HG03378 (cell line): ENCODE measurements around the gene PLCH1.
"Not testable (repeated sequence)": the region's sequence is repeated elsewhere in the genome, so short reads cannot be mapped to it uniquely, and the experiment has no call there.

Experiments
- ATAC-seq: cut with Tn5 transposase; IDR thresholded peaks from one replicate; pipeline ENCODE4 v1.9.1; 2021; ENCODE audit warnings: mild to moderate bottlenecking, moderate library complexity; ENCODE audit not compliant: unreplicated experiment

Gene PLCH1

GRCh38 chr3:155426524-155427230, 318.2 kb downstream of the PLCH1 start:
- no peak for ATAC-seq

GRCh38 chr3:155425396-155425795, 319.5 kb downstream of the PLCH1 start:
- ATAC-seq, result no peak

DNA sequence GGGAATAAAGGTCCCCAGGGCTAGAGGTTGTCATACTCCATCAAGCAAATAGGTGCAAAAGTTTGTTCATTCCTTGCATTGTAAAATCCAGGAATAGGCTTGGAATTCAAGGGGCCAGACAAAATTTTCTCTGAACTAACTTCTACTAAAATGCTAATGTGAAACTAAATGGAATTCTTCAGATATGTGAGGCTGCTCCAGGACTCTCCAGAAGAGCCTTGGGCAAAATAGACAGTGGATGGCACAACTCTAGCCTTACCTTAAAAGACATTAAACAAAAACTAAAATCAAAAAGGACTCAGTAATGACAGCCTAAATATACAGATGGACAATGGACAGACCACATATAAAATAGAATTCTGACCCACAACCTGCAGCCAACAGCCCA, 320.6 kb downstream of the PLCH1 start:
- no peak for ATAC-seq

- no peak for ATAC-seq
Measured at GRCh38 chr3:155423526-155424322, 321.1 kb downstream of the PLCH1 start.

- ATAC-seq, result no peak
Measured at GRCh38 chr3:155420881-155421486, 323.9 kb downstream of the PLCH1 start.

DNA sequence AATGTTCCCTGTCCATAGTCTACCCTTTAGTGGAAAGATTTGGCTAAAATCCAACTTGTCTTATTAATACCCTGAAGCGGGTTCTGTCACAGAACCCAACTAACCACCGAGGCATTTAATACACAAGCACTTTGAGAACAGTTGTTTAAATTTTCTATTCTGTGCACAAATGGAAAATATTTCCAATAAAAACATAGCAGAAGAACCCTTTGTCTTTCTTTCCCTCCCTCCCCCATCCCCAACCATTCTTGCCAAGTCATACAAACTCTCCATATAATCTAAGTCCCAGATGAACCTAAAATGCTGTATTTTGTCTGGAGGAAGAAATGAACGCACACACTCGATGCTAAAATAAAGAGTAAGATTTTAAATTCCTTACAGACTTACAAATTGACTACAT, 324.5 kb downstream of the PLCH1 start:
- ATAC-seq, result no peak

- no peak for ATAC-seq
Measured at GRCh38 chr3:155418407-155418806, 326.5 kb downstream of the PLCH1 start.

GRCh38 chr3:155417119-155417517, 327.8 kb downstream of the PLCH1 start:
- no peak for ATAC-seq

GRCh38 chr3:155416500-155417118, 328.3 kb downstream of the PLCH1 start:
- no peak for ATAC-seq

GRCh38 chr3:155412904-155413303, 332.0 kb downstream of the PLCH1 start:
- ATAC-seq, result no peak

DNA sequence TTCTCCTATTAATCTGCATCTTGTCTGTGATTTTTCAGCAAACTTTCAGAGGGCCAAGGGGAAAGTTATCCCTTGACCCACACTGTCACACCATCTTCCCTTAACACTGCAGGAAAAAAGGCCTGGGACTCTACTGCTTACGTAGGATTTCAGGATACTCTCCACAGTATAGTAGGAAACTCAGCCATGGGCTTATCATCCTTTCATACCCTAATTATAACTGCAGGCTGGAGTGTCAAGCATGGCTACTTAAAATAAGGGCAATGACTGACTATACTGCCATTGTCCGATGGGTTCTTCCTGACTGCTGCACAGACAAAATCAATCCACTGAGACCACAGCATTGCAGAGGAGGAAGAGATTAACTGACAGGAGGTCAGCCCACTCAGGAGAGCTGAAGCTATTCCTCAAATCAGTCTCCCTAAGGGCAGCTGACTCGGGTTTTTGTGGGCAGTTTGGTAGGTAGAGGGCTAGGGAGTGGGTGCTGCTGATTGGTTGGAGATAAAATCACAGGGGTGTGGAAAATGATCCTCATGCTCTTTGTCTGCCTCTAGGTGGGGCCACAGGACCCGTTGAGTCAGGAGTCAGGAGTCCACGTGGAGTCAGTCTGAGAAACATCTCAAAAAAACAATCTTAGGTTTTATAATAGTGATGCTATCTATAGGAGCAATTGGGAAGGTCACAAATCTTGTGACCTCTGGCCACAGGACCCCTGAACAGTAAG, 333.2 kb downstream of the PLCH1 start:
- ATAC-seq, result no peak

- no peak for ATAC-seq
Measured at GRCh38 chr3:155409336-155409735, 335.5 kb downstream of the PLCH1 start.

- no peak for ATAC-seq
Measured at GRCh38 chr3:155407971-155408370, 336.9 kb downstream of the PLCH1 start.

- ATAC-seq, result no peak
Measured at GRCh38 chr3:155407331-155407730, 337.5 kb downstream of the PLCH1 start.

GRCh38 chr3:155404486-155404885, 340.4 kb downstream of the PLCH1 start:
- ATAC-seq, result no peak

DNA sequence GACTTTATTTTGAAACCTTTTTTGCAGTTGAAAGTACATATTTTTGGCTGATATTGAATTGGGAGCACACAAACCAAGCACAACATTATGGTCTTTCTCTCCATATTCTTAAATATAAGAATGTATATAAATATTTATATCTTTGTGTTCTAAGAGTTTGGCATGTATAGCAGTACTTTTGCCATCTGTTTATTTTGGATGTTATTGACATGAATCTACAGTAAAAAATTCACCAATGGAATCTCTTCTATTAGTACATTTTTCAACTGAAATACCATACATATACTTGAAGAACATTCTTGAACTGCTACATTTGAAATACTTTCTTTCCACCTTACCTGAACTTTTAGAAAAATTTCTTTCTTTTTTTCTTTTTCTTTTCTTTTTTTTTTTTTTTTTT, 342.2 kb downstream of the PLCH1 start:
- ATAC-seq, result no peak

GRCh38 chr3:155398046-155398445, 346.8 kb downstream of the PLCH1 start:
- ATAC-seq, result no peak

DNA sequence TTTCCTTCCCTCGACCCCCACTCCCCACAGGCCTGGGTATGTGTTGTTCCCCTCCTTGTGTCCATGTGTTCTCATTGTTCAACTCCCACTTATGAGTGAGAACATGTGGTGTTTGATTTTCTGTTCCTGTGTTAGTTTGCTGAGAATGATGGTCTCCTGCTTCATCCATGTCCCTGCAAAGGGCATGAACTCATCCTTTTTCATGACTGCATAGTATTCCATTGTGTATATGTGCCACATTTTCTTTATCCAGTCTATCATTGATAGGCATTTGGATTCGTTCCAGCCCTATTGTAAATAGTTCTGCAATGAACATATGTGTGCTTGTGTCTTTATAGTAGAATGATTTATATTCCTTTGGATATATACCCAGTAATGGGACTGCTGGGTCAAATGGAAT, 350.0 kb downstream of the PLCH1 start:
- not testable (repeated sequence) for ATAC-seq

DNA sequence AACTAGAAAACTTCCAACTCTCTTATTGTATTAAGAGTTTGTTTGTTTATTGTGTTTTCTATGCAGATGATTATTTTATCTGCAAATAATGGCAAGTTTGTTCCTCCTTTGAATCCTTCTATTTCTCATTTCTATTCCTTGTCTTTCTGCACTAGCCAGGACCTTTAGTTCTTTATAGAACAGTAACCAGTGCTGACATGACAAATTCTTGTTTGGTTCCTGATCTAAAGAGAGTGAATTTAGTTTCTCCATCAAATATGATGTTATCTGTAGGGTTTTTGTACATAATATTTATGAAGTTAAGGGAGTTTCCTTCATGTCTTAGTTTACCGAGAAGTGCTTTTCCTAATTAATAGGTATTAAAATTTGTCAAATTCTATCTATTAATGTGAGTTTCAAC, 350.6 kb downstream of the PLCH1 start:
- no peak for ATAC-seq

DNA sequence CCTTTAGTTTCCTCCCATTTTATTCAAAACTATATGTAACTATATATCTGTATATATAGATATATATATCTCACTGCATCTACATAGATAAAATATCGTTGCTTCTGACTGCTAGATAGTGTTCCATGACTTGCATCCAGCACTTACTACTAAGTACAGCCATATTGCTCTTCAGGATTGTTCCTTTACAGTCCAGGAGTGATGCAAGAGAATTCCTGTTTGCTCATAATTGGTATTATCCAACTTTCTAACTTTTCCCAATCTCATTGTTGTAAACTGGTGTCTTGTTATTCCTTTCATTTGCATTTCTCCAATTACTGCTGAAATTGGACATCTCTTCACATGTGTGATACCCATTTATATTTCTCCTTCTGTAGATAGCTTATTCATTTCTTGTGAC, 351.6 kb downstream of the PLCH1 start:
- ATAC-seq, result no peak

DNA sequence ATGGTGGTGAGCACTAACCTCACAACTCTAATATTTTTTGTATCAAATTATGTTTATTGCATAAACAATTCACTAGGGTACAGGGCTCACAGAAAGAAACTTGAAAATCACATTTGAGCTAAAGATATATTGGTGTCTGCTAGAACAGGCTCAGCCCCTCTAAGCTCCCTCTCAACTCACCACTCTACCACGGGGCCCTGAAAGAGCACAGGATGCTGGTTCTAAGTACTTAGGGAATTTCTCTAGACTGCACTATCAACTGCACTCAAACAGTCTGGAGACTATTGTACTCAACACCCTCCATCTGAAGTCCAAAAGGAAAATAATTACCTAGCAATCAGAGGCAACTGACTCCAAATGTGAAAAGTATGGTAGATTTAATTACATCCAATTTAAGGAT, 352.7 kb downstream of the PLCH1 start:
- ATAC-seq, result no peak
